Duodenal mucosa (tissue), 2 donors: ENCODE measurements around the gene CYLD.

Experiments used
- H3K27ac ChIP-seq: one replicate; pipeline ENCODE4 v1.7.0; 2013; ENCODE audit warnings: low read depth, low read length
- H3K27me3 ChIP-seq, 2 donors: one replicate each; pipeline ENCODE4 v1.7.0; 2013; ENCODE audit warnings: low read length in 2 of 2, control low read depth in 1 of 2; ENCODE audit not compliant: insufficient read depth in 2 of 2, control insufficient read depth in 1 of 2
- H3K36me3 ChIP-seq, 2 donors: one replicate each; pipeline ENCODE4 v1.7.0; 2013; ENCODE audit warnings: low read length in 2 of 2, control low read depth in 1 of 2; ENCODE audit not compliant: insufficient read depth in 2 of 2, control insufficient read depth in 1 of 2
- H3K4me1 ChIP-seq, 2 donors: one replicate each; pipeline ENCODE4 v1.7.0; 2013; ENCODE audit warnings: low read length in 2 of 2, control low read depth in 1 of 2; ENCODE audit not compliant: insufficient read depth in 2 of 2, control insufficient read depth in 1 of 2
- H3K4me3 ChIP-seq, 2 donors: one replicate each; pipeline ENCODE4 v1.7.0; 2013; ENCODE audit warnings: low read length in 2 of 2, low read depth in 1 of 2
- H3K9ac ChIP-seq, 2 donors: one replicate each; pipeline ENCODE4 v1.7.0; 2013; ENCODE audit warnings: low read length in 2 of 2, low read depth in 1 of 2
- H3K9me3 ChIP-seq, 2 donors: one replicate each; pipeline ENCODE4 v1.7.0; 2013; ENCODE audit warnings: low read length in 2 of 2, control low read depth in 1 of 2; ENCODE audit not compliant: control insufficient read depth in 1 of 2

Gene CYLD

GRCh38 chr16:50751528-50751927 lies 9.6 kb downstream of the CYLD start:
- Histone ChIP-seq H3K9ac (no peak overlapping the region), H3K27ac (no peak overlapping the region), H3K27me3 (no peaks in the 10 kb centered on the region), H3K36me3 (peaks cover 25 to 34% of the 10 kb centered on the region in 2 donors), H3K9me3 (no peaks in the 10 kb centered on the region), H3K4me1 (peaks cover 0 to 17% of the 10 kb centered on the region in 2 donors), H3K4me3 (no peak overlapping the region)

GRCh38 chr16:50752471-50753235 lies 10.8 kb downstream of the CYLD start:
- Histone ChIP-seq H3K36me3 (peaks cover 29 to 34% of the 10 kb centered on the region in 2 donors), H3K4me1 (peaks cover 0 to 9% of the 10 kb centered on the region in 2 donors), H3K27ac (no peak overlapping the region), H3K9ac (no peak overlapping the region), H3K9me3 (no peaks in the 10 kb centered on the region), H3K27me3 (no peaks in the 10 kb centered on the region), H3K4me3 (no peak overlapping the region)

- Histone ChIP-seq H3K27me3 (no peaks in the 10 kb centered on the region), H3K27ac (no peak overlapping the region), H3K9me3 (no peaks in the 10 kb centered on the region), H3K4me3 (no peak overlapping the region), H3K36me3 (peaks cover 21 to 33% of the 10 kb centered on the region in 2 donors), H3K9ac (no peak overlapping the region), H3K4me1 (no peaks in the 10 kb centered on the region)
Measured at GRCh38 chr16:50756473-50756872, 14.6 kb downstream of the CYLD start.

GRCh38 chr16:50761267-50761666 lies 19.4 kb downstream of the CYLD start:
- H3K9me3 ChIP-seq, result peaks cover 0 to 11% of the 10 kb centered on the region in 2 donors
- H3K4me3 ChIP-seq, result no peak overlapping the region
- peaks cover 6 to 19% of the 10 kb centered on the region in 2 donors for H3K36me3 ChIP-seq
- H3K4me1 ChIP-seq, result no peaks in the 10 kb centered on the region
- no peaks in the 10 kb centered on the region for H3K27me3 ChIP-seq
- no peak overlapping the region for H3K27ac ChIP-seq
- H3K9ac ChIP-seq, result no peak overlapping the region

GRCh38 chr16:50762241-50762640 lies 20.4 kb downstream of the CYLD start:
- Histone ChIP-seq H3K27me3 (no peaks in the 10 kb centered on the region), H3K9ac (no peak overlapping the region), H3K4me1 (no peaks in the 10 kb centered on the region), H3K27ac (no peak overlapping the region), H3K36me3 (peaks cover 0 to 26% of the 10 kb centered on the region in 2 donors), H3K4me3 (no peak overlapping the region), H3K9me3 (peaks cover 0 to 16% of the 10 kb centered on the region in 2 donors)

GRCh38 chr16:50763211-50763610 lies 21.3 kb downstream of the CYLD start:
- Histone ChIP-seq H3K36me3 (peaks cover 0 to 26% of the 10 kb centered on the region in 2 donors), H3K27ac (no peak overlapping the region)

GRCh38 chr16:50765260-50765659 lies 23.4 kb downstream of the CYLD start:
- Histone ChIP-seq H3K27ac (no peak overlapping the region), H3K9ac (no peak overlapping the region), H3K4me3 (no peak overlapping the region), H3K36me3 (peaks cover 0 to 35% of the 10 kb centered on the region in 2 donors), H3K4me1 (no peaks in the 10 kb centered on the region), H3K27me3 (no peaks in the 10 kb centered on the region), H3K9me3 (peaks cover 0 to 16% of the 10 kb centered on the region in 2 donors)

More at GRCh38 chr16:50763211-50763610, 21.3 kb downstream of the CYLD start:
- H3K4me1 ChIP-seq, result no peaks in the 10 kb centered on the region
- H3K4me3 ChIP-seq, result no peak overlapping the region
- H3K9me3 ChIP-seq, result peaks cover 0 to 16% of the 10 kb centered on the region in 2 donors
- H3K27me3 ChIP-seq, result no peaks in the 10 kb centered on the region
- no peak overlapping the region for H3K9ac ChIP-seq

GRCh38 chr16:50765861-50766260 lies 24.0 kb downstream of the CYLD start:
- Histone ChIP-seq H3K9ac (no peak overlapping the region), H3K27me3 (no peaks in the 10 kb centered on the region), H3K4me1 (no peaks in the 10 kb centered on the region), H3K4me3 (no peak overlapping the region), H3K9me3 (peaks cover 0 to 16% of the 10 kb centered on the region in 2 donors), H3K36me3 (peaks cover 0 to 35% of the 10 kb centered on the region in 2 donors), H3K27ac (no peak overlapping the region)

- no peak overlapping the region for H3K4me3 ChIP-seq
- H3K9ac ChIP-seq, result no peak overlapping the region
- H3K36me3 ChIP-seq, result peaks cover 0 to 35% of the 10 kb centered on the region in 2 donors
- no peaks in the 10 kb centered on the region for H3K27me3 ChIP-seq
- no peaks in the 10 kb centered on the region for H3K4me1 ChIP-seq
- H3K9me3 ChIP-seq, result peaks cover 0 to 16% of the 10 kb centered on the region in 2 donors
- no peak overlapping the region for H3K27ac ChIP-seq
Measured at GRCh38 chr16:50767197-50767596, 25.3 kb downstream of the CYLD start.

GRCh38 chr16:50771366-50771765 lies 29.5 kb downstream of the CYLD start:
- no peak overlapping the region for H3K27ac ChIP-seq
- H3K9me3 ChIP-seq, result peaks cover 0 to 4% of the 10 kb centered on the region in 2 donors
- H3K36me3 ChIP-seq, result peaks cover 0 to 18% of the 10 kb centered on the region in 2 donors
- peaks cover 0 to 4% of the 10 kb centered on the region in 2 donors for H3K4me1 ChIP-seq
- no peaks in the 10 kb centered on the region for H3K27me3 ChIP-seq
- no peak overlapping the region for H3K9ac ChIP-seq
- H3K4me3 ChIP-seq, result no peak overlapping the region
